Dermis blood vessel endothelial cell (primary cell): ENCODE results near the gene IL17D. TPM values are rescaled to one million over a fixed set of nuclear protein-coding genes. Genes with fewer than 3 reads are reported as not detected.

Experiments used
- DNase-seq: peaks from one replicate; pipeline ENCODE4 v3.0.0; 2010
- total RNA-seq: library from RNA; depleted of rRNA; stranded (reverse); fragments of >200 nt; gene quantifications from 2 replicates; pipeline ENCODE4 v1.2.3, GENCODE V29; 2014

Gene IL17D
- total RNA-seq, 1 donor from 2014 or later, result 3.7 TPM

GRCh38 chr13:20691616-20692015 is 11.9 kb upstream of the IL17D start:
- no peak for DNase-seq

- no peak for DNase-seq
These were observed 7.4 kb upstream of the IL17D start for GRCh38 chr13:20696073-20696472.

- DNase-seq, result no peak
These were observed 3.8 kb upstream of the IL17D start for GRCh38 chr13:20699715-20700114.

GRCh38 chr13:20700288-20700687 is 3.2 kb upstream of the IL17D start:
- DNase-seq, result no peak

- no peak for DNase-seq
These were observed 2.0 kb upstream of the IL17D start for GRCh38 chr13:20701461-20701860.

GRCh38 chr13:20702530-20702914 is 977 bp upstream of the IL17D start:
- peak; percentile 43 for DNase-seq

GRCh38 chr13:20703780-20704458 is 420 bp downstream of the IL17D start:
- peak; percentile 90 for DNase-seq

GRCh38 chr13:20704459-20705069 is 1.1 kb downstream of the IL17D start:
- no peak for DNase-seq

GRCh38 chr13:20706661-20707060 is 3.2 kb downstream of the IL17D start:
- DNase-seq, result no peak

- DNase-seq, result no peak
These were observed 4.7 kb downstream of the IL17D start for GRCh38 chr13:20708216-20708615.

- DNase-seq, result no peak
These were observed 5.9 kb downstream of the IL17D start for GRCh38 chr13:20709369-20709768.

GRCh38 chr13:20709782-20710181 is 6.3 kb downstream of the IL17D start:
- peak; percentile 25 for DNase-seq

- DNase-seq, result no peak
These were observed 8.0 kb downstream of the IL17D start for GRCh38 chr13:20711301-20712044.

- peak; percentile 35 for DNase-seq
These were observed 9.5 kb downstream of the IL17D start for GRCh38 chr13:20713014-20713376.

GRCh38 chr13:20713751-20714150 is 10.3 kb downstream of the IL17D start:
- DNase-seq, result peak; percentile 61

GRCh38 chr13:20714161-20714560 is 10.7 kb downstream of the IL17D start:
- peak; percentile 30 for DNase-seq

GRCh38 chr13:20714563-20715329 is 11.2 kb downstream of the IL17D start:
- DNase-seq, result peak; percentile 93

GRCh38 chr13:20715330-20715712 is 11.8 kb downstream of the IL17D start:
- no peak for DNase-seq

- DNase-seq, result peak; percentile 19
These were observed 13.5 kb downstream of the IL17D start for GRCh38 chr13:20716951-20717350.

- no peak for DNase-seq
These were observed 14.4 kb downstream of the IL17D start for GRCh38 chr13:20717581-20718542.

GRCh38 chr13:20718958-20719566 is 15.6 kb downstream of the IL17D start:
- no peak for DNase-seq

- no peak for DNase-seq
These were observed 16.3 kb downstream of the IL17D start for GRCh38 chr13:20719783-20720182.
